GM13976 (cell line): ENCODE data around the gene PTPRJ.

Experiments
- DNase-seq: peaks from one replicate; pipeline ENCODE4 v3.0.0; 2012; ENCODE audit warnings: low spot score
- in situ Hi-C: fragments of 300-500 bp; cut with MboI; formaldehyde crosslinking; loops from one replicate; pipeline ENCODE4 v1.12.0; 2022; ENCODE audit warnings: low sequenced_read_pairs, mixed read lengths, inconsistent platforms; ENCODE audit not compliant: unreplicated experiment
- TF ChIP-seq, protein P1 (sequence below): IDR thresholded peaks from 2 replicates; pipeline ENCODE4 v1.5.1; 2012; ENCODE audit warnings: borderline replicate concordance, mild to moderate bottlenecking; ENCODE audit not compliant: insufficient read depth; ENCODE audit errors: extremely low read depth, missing control alignments, control extremely low read depth

PTPRJ gene

GRCh38 chr11:48077251-48077650 lies 96.9 kb downstream of the PTPRJ start:
- no peak for DNase-seq
- TF ChIP-seq, protein P1, sequence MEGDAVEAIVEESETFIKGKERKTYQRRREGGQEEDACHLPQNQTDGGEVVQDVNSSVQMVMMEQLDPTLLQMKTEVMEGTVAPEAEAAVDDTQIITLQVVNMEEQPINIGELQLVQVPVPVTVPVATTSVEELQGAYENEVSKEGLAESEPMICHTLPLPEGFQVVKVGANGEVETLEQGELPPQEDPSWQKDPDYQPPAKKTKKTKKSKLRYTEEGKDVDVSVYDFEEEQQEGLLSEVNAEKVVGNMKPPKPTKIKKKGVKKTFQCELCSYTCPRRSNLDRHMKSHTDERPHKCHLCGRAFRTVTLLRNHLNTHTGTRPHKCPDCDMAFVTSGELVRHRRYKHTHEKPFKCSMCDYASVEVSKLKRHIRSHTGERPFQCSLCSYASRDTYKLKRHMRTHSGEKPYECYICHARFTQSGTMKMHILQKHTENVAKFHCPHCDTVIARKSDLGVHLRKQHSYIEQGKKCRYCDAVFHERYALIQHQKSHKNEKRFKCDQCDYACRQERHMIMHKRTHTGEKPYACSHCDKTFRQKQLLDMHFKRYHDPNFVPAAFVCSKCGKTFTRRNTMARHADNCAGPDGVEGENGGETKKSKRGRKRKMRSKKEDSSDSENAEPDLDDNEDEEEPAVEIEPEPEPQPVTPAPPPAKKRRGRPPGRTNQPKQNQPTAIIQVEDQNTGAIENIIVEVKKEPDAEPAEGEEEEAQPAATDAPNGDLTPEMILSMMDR = no peak
- in situ Hi-C loops = no loop called here

DNA sequence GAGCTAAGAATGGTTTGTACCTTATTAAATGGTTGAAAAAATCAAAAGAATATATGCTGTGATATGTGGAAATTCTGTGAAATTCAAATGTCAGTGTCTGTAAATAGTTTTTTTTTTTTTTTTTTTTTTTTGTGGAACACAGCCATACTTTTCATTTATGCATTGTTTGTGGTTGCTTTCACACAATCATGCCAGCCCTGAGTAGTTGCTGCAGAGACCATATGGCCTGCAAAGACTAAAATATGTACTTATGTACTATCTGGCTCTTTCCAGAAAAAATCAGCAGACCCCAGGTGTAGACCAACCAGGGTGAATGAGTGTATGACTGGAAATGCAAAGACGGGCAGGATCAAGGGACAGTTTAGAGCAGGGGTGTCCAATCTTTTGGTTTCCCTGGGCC lies 98.3 kb downstream of the PTPRJ start:
- DNase-seq = no peak
- in situ Hi-C loops = no loop called here
- TF ChIP-seq, protein P1 = no peak

DNA sequence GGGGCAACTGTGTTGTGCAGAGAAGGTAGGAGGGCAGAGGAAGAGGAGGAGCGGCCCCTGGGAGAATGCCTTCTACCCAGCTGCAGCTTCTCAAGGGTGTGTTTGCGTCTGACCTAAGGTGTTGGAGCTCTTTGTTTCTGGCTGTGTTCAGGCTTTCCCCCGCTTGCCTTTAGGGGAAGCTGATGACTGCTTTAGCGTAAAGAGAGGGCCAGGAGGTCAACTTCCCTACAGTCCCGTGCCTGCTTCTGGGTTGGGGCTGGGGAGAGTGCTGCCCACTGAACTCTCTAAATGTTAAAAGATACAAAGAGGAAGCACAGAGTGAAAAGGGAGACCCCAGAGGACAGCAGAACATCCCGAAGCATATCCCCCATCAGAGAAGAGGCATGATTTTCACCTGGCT lies 99.2 kb downstream of the PTPRJ start:
- in situ Hi-C loops = no loop called here
- no peak for DNase-seq
- TF ChIP-seq, protein P1 = no peak

GRCh38 chr11:48080301-48080861 lies 100.0 kb downstream of the PTPRJ start:
- TF ChIP-seq, protein P1 = no peak
- no peak for DNase-seq
- in situ Hi-C loops = no loop called here

- TF ChIP-seq, protein P1 = no peak
- no peak for DNase-seq
- in situ Hi-C loops = no loop called here
These were observed 101.0 kb downstream of the PTPRJ start for GRCh38 chr11:48081151-48082010.

GRCh38 chr11:48082771-48083170 lies 102.4 kb downstream of the PTPRJ start:
- TF ChIP-seq, protein P1 = no peak
- in situ Hi-C loops = no loop called here
- DNase-seq = no peak
